Stimulated activated CD8-positive, alpha-beta memory T cell treated with anti-CD3 and anti-CD28 coated beads, Interleukin-15, amount 100 ng/mL, for 1 hour (primary cell): ENCODE results near the gene MAP3K2.

ENCODE experiments used
- DNase-seq: peaks from one replicate; pipeline ENCODE4 v3.0.0-alpha.2; 2020; ENCODE audit warnings: low read depth

Gene MAP3K2

DNA sequence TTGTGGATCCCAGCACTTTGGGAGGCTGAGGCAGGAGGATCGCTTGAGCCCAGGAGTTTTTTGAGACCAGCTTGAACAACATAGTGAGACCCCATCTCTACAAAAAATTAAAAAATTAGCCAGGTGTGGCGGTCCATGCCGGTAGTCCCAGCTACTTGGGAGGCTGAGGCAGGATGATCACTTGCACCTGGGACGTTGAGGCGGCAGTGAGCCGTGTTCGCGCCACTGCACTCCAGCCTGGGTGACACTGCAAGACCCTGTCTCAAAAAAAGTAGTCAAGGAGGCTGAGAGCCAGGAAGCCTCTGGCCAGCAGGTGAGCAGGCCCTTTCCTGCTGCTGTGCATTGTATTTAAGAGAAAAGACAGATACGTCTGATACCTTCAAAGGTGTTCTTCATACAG lies 19.3 kb upstream of the MAP3K2 start:
- DNase-seq: no peak

DNA sequence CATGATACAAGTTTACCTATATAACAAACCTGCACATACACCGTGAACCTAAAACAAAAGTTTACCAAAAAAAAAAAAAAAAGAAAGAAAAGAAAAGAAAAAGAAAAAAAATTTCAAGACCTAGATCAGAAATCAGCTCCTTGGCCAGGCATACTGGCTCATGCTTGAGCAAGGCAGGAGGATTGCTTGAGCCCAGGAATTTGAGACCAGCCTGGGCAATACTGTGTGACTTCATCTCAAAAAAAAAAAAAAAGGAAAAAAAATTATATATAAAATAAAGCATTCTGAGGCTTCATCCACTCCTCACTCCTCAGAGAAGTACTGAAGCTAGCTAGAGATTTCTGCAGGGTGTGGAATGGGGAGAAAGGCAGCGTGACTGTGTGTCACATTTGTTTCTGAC lies 18.7 kb upstream of the MAP3K2 start:
- no peak for DNase-seq

DNA sequence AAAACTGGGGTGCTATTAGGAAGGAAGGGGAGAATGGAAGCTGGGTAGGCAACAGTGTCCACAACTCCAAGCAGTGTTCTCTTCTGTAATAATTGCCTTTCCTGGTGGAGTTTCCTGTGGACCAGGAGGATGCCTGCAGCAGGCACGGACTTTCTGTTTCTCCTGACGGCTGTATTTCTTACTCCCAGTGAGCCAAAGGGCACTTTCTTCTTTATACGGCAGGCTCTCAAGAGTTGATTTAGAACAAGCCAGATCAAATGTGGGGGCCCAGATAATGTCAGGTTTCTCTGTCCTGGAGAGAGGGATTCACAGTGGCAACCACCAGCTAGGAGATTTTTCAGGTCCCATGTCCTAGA lies 17.5 kb upstream of the MAP3K2 start:
- no peak for DNase-seq

DNA sequence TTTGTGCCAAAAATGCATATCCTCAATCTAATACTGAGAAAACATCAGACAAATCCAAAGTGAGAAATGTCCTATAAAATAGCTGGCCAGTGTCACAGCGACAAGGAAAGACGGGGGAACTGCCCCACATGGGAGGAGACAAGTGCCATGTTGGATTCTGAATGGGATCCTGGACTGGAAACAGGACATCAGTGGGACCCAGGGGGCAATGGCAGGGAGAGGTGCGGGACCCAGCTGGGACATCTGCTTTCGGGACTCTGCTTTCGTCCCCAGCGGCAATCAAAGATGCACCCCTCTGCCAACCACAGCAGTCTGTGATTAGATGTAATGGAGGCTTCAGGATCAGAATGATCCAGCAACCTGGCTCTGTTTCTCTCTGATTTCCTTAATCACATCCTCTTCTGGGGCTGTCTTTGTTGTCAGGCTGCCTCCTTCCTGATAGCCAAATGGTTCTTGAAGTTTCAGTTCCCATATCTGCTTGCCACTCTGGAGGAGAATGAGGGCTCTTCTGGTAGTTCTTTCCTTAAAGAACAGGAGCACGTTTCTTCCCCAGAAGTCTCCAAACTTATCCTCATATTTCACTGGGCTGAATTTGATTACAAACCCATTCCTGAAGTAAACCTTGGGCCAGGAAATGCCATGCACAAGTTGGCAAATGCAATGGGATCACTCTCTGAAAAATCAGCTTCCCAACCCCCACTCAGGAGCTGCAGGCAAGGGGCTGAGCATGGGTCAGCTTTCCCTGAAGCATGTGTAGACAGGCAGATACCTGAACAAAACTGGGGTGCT lies 16.9 kb upstream of the MAP3K2 start:
- no peak for DNase-seq

DNA sequence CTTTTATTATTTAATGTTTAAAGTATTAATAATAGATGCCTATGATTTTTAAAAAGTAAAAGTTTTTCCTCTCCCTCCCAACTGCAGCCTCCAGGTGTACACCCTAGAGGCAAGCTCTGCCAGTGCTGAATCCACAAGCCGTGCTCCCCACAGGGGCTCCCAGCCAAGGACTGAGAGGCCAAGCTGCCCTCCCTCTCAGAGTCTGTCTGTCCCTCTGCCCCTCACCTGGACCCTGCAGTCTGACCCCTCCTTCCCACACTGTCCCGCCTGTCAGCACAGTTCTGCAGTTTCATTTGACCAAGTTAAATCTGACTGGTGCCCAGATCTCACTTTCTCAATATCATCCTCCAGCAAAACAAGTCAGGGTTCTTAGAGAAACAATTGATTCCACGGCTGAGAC lies 15.7 kb upstream of the MAP3K2 start:
- DNase-seq: no peak

DNA sequence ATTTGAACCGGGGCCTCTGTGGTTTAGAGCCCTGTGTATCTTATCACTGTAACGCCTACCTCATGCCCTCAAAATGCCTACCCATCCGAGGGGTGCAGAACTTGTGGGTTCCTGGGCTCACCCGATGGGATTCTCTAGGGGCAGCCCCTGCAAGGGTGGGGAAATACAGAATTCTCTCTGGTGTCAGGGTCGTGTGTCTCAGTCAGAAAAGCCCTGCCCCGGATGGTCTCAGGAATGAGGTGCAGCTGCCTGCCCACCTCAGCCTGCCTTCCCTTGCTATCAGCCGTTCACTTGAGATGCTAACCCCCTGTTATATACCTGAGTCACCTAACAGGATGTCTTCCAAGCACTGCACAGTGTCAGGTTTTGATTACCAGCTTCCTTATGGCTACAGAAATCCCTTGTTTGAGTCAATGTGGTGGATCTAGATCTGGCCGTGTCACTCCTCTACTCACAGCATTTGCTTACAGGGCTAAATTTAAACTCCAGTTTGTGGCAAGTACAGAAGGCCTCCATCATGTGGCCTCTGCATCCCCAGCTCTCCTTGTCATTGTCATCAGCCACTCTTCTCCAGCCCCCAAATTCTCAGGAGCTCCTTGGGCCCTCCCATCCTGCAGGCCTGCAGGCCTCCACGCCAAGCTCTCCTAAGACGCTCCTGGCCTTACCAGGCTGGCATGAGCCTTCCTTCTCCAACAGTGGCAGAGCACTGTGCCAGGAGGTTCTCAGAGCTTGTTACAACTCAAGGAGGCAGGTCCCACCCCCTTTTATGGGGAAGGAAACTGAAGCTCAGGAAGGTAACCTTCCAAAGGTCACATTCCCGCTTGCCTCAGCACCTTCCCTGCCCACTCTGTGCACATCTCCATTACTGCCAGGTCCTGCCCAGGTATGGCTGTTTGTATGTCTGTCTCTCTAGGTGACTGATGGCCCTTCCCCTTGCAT lies 14.3 kb upstream of the MAP3K2 start:
- DNase-seq: no peak

DNA sequence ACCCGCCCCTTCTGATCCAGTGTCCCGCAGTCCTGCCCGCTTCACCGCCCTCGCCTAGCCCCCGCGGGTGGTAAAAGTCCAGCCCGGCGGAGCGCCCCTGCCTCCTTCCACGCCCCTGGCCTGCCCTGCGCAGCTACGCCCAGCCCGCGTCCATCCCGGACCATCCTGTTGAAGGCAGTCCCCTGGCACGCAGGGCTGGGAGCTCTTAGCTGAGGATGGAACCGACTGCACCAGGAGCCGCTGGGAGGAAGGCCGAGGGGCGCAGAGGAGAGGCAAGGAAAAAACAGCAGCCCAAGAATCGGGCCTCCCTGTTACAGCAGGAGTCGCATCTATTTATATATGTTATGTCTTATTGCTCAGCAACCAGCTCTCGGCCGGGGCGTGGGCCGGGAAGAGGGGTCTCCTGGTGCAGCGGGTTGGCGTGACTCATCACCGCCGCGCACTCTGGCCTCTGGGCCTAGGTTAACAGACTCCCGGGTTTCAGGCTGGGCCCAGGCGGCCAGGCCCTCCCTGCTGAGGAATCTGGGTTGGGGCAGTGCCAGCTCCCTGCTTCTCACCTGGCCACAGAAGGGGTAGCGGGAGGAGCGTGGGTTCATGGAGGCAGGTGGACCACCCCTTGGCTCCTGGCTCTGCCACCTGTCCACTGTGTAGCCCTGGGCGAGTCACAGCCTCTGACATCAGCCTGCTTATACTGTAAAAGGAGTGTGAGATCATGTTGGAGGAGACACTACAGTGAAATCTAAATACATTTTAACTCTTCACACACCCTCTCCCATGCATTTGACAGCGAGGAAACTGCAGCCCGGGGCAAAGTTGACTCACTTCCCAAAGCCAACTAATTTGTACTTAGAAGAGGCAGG lies 13.4 kb upstream of the MAP3K2 start:
- DNase-seq: no peak

DNA sequence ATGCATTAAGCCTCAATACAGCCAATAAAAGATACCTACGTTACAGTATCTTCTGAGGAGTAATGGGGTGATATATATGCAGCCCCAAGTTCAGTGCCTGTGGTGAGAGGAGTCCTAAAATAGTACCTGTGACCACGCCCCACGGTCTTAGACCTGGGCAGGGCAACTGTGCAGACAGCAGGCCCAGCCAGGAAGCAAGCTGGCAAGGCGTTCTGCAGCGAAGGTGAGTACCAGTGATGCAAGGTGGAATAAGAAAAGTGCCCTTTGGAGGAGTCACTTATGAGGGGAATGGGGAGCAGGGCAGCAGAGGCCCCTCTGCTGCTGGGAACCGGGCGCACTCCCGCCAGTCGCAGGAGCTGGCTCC lies 12.7 kb upstream of the MAP3K2 start:
- DNase-seq: no peak

DNA sequence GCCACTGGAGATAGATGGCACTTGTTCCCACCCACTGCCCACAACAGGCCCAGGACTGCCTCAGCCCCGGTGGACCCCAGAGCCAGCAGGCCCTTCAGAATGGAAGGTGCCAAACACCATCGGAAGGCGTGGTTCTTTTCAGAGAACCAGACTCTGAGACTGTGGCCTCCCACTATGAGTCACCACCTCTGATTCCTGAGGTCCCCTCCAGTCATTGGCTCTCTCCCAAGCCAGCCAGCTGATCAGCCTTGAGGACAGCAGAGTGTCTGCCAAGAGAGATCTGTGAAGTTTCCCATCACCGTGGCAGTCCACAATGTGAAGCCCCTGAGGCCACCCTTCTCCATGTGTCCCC lies 10.4 kb upstream of the MAP3K2 start:
- DNase-seq: no peak

DNA sequence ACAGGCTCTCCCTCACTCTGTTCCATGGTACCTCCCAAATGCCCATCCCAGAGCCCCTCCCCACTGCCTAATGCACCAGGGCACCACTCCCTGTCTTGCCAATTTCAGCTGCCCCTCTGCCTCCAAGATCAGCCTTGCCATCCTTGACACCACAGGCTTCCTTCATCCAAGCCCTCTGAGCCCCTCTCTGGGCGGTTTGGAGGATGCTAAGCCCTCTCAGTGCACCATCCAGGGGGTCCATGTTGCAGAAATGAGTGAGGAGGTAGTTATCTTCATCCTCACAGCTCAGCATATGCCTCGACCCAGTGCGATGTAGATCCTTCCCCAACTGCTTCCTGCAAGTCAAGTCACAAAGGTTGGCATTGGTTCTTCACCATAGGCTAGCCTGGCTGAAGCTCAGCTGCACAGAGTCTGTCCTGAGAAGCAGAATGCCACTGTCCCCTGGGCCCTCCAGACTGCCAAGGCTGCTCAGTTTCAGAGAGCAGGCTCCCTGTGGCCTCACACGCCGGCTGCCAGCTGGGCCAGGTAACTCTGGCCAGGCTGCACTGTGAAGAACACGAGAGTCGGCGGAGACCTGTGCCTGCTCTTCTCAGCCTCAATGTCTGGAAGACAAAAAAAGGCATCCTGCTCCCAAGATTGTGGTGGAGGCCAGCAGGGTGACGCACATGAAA lies 9.9 kb upstream of the MAP3K2 start:
- no peak for DNase-seq

DNA sequence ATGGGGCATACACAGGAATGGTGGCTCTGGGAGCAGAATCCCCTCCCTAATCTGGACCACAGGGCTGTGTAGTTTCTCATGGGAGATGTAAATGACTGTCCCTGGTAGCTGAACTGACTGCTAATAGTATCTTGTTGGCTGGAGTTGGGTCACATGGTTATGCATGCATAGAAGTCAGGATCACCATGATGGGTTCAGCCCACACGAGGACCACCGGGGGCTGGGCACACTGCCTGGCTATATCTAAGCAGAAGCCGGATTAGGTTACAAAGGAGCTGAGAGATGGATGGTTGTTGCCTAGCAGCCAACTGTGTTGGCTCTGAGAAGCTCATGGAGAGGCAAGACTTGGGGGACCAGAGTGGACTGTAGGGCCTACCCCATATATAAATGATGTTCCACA lies 6.7 kb upstream of the MAP3K2 start:
- no peak for DNase-seq

DNA sequence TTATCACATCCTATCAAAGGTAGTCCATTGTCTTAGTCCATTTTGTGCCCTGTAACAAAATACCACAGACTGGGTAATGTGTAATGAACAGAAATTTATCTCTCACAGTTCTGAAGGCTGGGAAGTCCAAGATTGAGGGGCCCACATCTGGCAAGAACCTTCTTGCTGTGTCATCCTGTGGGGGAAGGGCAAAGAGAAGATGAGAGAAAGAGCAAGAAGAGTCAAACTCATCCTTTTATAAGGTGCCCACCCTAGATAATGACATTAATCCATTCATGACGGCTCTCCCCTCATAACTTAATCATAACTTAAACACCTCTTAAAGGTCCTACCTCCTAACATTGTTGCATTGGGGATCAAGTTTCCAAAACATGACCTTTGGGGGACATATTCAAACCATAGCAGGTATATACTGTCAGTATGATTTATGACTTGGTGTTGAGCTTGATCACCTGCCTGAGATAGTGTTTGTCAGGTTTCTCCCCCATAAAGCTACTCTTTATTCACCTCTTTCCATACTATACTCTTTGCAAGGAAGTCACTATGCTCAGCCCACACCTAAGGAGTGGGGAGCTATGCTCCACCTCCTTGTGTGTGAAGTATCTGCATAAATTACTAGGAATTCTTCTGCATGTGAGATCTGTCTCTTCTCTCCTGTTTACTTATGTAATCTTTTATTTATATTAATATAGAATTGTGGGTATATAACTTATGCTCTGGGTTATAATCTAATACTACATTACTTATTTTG lies 5.2 kb upstream of the MAP3K2 start:
- no peak for DNase-seq

DNA sequence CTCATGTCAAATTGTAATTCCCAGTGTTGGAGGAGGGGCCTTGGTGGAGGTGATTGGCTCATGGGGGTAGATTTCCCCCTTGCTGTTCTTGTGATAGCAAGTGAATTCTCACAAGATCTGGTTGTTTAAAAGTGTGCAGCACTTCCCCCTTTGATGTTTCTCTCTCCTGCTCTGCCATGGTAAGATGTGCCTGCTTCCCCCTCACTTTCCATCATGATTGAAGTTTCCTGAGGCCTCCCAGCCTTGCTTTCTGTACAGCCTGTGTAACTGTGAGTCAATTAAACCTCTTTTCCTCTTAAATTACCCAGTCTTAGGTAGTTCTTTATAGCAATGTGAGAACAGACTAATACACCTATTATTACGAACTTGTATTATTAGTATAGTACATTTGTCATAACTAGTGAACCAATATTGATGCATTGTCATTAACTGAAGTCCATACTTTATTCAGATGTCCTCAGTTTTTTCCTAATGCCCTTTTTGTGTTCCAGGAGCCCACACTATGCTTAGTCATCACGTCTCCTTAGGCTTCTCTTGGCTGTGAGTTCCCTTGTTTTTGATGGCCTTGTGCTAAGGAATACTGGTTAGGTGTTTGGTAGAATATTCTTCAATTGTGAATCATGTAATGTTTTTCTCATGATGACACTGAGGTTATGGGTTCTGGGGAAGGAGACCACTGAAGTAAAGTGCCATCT lies 4.5 kb upstream of the MAP3K2 start:
- DNase-seq: no peak

DNA sequence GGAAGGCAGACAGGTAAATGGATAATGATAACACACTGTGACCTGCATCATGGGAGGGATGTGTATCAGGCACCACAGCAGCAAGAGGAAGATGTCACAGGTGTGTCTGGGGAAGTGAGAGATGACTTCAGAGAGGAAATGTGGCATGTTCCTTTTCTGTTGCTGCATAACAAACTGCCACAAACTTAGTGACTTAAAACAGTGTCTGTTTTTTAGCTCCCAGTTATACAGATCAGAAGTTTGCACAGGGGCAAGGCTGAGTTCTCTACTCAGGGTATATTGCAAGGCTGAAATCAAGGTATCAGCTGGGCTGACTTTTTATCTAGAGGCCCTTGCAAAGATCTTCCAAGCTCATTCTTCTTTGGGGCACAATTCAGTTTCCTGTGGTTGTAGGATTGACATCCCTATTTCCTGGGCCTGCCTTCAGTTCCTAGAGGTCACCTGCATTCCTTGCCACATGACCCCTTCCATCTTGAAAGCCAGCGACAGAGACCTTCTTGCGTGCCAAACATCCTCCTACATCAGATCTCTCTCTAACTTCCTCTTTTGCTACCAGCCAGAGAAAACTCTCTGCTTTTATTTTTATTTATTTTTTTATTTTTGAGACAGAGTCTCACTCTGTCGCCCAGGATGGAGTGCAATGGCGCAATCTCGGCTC lies 2.1 kb upstream of the MAP3K2 start:
- DNase-seq: no peak

DNA sequence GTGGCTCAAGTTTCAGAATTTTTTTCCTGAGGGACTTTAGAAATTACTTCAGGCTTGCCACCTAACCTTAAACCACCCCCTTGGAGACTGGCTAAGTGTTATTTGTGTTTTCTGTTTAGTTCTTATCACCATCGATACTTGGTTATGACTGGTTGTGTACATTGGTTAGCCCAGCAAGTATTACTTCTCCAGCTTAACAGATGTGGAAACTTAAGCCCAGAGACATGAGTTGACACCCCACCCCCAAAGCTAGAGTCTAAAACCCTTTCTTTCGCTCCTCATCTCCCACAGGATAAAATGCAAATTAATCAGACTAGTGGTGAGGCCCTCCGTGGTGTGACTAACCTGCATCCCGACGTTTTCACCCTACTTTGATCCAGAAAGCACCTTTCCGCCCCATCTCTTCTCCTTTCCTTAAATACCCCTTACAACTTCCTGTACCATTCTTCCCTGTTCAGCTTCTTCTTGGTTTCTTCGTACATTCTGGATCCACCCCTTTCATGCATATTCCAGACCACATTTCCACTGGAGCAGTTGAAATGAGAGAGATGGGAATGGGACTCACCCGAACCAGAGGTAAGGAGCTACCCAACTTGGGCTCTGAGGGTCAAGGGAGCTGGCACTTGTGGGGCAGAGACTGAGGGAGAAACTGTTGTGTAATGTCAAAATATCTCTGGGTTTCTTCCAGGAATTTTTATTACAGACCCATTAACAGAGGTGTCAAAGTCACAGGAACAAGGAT lies 819 bp upstream of the MAP3K2 start:
- no peak for DNase-seq

DNA sequence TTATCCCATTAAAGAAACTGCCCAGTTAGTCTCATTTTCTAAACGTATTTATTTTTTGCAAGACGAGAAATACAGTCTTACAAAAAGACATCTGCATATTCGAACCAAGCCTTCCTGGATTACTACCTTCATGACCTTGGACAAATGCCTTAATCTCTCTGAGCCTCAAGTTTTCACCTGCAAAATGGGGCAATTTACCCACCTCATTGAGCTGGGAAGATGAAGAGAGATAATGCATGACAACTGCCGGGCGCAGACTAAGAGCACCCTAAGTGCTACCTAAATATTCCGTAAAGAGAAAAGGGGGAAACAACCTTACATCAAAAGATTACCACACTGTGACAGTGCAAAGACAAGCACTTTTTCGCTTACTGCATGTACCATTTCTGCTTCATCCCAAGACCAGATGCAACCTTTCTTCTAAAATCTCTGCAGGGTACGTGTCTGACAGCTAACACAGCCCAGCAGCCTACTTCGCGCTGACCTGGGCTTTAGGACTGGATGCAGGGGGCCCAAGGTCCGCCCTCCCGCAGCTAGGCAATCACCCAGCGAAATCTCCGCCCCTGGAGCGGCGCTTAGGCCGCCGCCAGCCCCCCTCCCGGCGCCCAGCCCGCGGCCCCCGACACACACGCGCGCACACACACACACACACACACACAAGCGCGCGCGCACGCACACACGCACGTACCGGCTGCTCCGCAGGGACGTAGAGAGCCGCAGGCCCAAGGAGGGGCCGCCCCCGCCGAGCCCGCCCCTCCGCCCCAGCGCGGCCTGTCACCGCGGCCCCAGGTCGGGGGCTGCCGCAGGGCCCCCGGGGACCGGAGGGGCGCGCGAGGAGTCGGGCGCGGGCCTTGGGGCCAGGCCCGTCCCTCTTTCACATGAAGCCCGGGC lies 766 bp downstream of the MAP3K2 start:
- DNase-seq: peak; percentile 56

DNA sequence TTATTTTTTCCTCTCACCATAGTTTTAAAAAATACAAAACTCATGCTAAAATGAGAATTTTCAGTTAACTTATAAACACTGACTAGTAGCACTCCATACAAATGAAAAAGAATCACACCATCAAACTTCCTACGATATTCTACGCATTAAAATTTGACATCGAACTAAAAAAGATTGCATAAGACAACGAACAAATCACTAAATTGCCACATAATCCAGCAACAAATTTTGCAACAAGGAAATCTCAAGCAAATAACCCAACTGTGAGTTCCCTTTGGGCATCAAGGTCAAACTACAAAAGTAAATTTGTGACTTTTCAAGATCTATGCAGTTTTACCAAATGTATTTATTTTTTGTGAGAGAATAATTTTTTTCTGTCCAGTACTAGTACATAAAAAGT lies 1.5 kb downstream of the MAP3K2 start:
- DNase-seq: no peak

DNA sequence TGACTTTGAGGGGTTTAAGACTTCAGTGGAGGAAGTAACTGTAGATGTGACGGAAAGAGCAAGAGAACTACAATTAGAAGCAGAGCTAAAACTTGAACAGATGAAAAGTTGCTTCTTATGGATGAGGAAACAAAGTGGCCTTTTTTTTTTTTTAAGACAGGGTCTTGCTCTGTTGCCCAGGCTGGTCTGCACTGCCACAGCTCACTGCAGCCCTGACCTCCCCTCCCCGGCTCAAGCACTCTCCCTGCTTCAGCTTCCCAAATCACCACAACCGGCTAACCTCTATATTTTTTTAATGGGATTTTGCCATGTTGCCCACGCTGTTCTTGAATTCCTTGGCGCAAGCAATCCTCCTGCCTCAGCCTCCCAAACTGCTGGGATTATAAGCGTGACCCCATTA lies 3.2 kb downstream of the MAP3K2 start:
- no peak for DNase-seq
